KMS-11 (cell line): ENCODE data around the gene FOXP1.

Experiments used
- H2AFZ ChIP-seq: fragments of 200-600 bp; sonication (generic); 2 replicates; pipeline ENCODE4 v1.6.1; 2016; ENCODE audit warnings: antibody characterized with exemption, mixed run types, low read depth
- H3K27ac ChIP-seq: fragments of 200-600 bp; sonication (generic); 2 replicates; pipeline ENCODE4 v1.6.1; 2016; ENCODE audit warnings: mild to moderate bottlenecking, mixed run types
- H3K27me3 ChIP-seq: fragments of 200-600 bp; sonication (generic); 2 replicates; pipeline ENCODE4 v1.6.1; 2017; ENCODE audit warnings: mild to moderate bottlenecking, low read depth, mixed run types, moderate library complexity; ENCODE audit not compliant: insufficient read depth
- H3K36me3 ChIP-seq: fragments of 200-600 bp; sonication (generic); 2 replicates; pipeline ENCODE4 v1.6.1; 2017; ENCODE audit warnings: mild to moderate bottlenecking, mixed run types; ENCODE audit not compliant: insufficient read depth
- H3K4me1 ChIP-seq: fragments of 200-600 bp; sonication (generic); 2 replicates; pipeline ENCODE4 v1.6.1; 2016; ENCODE audit warnings: mild to moderate bottlenecking, low read depth, mixed run types; ENCODE audit not compliant: poor library complexity, severe bottlenecking
- H3K4me2 ChIP-seq: fragments of 200-600 bp; sonication (generic); 2 replicates; pipeline ENCODE4 v1.7.0; 2016; ENCODE audit warnings: mild to moderate bottlenecking, mixed run types
- H3K4me3 ChIP-seq: fragments of 200-600 bp; sonication (generic); IDR thresholded peaks from 2 replicates; pipeline ENCODE4 v1.6.1; 2017; ENCODE audit warnings: low read depth, low read length, mixed read lengths; ENCODE audit not compliant: insufficient read depth
- H3K79me2 ChIP-seq: fragments of 200-600 bp; sonication (generic); 2 replicates; pipeline ENCODE4 v1.6.1; 2016; ENCODE audit warnings: low read depth, mixed run types; ENCODE audit not compliant: insufficient read depth
- H3K9ac ChIP-seq: fragments of 200-600 bp; sonication (generic); 2 replicates; pipeline ENCODE4 v1.6.1; 2016; ENCODE audit warnings: mild to moderate bottlenecking, mixed run types
- H4K20me1 ChIP-seq: fragments of 200-600 bp; sonication (generic); 2 replicates; pipeline ENCODE4 v1.6.1; 2016; ENCODE audit warnings: mild to moderate bottlenecking, mixed run types; ENCODE audit not compliant: insufficient read depth
- TF ChIP-seq, protein P1 (sequence below): fragments of 200-600 bp; sonication (generic); conservative IDR thresholded peaks from 2 replicates; pipeline ENCODE4 v1.6.1; 2017; ENCODE audit warnings: low read depth, mild to moderate bottlenecking, antibody characterized with exemption, low read length, moderate library complexity, mixed read lengths

Gene FOXP1

DNA sequence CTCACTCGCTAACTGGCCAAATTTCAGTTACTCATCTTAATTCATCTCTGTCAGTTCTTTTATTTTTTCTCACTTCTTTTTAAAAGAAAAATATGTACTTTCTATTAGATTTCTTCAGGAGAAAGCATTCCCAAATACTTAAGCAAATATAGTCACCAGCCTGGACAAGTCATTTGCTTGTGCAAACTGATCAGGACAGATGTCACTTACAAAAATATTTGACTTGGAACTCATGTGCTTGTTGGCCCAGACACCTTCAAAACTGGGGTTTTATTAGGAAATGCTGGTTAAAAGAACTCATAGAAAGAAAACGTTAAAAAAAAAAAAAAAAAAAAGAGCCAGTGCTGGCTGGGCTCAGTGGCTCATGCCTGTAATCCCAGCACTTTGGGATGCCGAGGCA is 31.3 kb upstream of the FOXP1 start:
- no peaks in the 10 kb centered on the region for H3K4me1 ChIP-seq
- no peaks in the 10 kb centered on the region for H3K27me3 ChIP-seq

DNA sequence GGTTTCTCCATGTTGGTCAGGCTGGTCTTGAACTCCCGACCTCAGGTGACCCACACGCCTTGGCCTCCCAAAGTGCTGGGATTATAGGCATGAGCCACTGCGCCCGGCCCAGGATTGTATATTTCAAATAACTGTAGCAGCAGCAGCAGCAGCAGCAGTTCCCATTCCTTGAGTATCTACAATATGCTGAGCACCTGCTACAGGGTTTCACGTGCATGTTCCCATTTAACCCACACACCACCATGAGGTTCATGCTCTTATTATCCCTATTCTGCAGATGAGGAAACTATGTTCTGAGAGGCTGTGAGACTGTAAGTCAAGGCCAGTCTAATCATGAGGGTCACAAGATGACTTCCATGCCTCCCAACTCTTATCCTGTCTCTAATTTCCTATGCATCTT is 30.9 kb upstream of the FOXP1 start:
- Histone ChIP-seq H3K27me3 (no peaks in the 10 kb centered on the region), H3K27ac (no peak overlapping the region), H3K9ac (no peak overlapping the region), H3K36me3 (no peaks in the 10 kb centered on the region), H4K20me1 (no peaks in the 10 kb centered on the region), H3K79me2 (no peaks in the 10 kb centered on the region), H3K4me3 (no peak overlapping the region), H2AFZ (no peak overlapping the region), H3K4me1 (no peaks in the 10 kb centered on the region), H3K4me2 (no peak overlapping the region)
- TF ChIP-seq, protein P1, sequence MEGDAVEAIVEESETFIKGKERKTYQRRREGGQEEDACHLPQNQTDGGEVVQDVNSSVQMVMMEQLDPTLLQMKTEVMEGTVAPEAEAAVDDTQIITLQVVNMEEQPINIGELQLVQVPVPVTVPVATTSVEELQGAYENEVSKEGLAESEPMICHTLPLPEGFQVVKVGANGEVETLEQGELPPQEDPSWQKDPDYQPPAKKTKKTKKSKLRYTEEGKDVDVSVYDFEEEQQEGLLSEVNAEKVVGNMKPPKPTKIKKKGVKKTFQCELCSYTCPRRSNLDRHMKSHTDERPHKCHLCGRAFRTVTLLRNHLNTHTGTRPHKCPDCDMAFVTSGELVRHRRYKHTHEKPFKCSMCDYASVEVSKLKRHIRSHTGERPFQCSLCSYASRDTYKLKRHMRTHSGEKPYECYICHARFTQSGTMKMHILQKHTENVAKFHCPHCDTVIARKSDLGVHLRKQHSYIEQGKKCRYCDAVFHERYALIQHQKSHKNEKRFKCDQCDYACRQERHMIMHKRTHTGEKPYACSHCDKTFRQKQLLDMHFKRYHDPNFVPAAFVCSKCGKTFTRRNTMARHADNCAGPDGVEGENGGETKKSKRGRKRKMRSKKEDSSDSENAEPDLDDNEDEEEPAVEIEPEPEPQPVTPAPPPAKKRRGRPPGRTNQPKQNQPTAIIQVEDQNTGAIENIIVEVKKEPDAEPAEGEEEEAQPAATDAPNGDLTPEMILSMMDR = no peak

More for the DNA sequence above, 31.3 kb upstream of the FOXP1 start:
- no peak overlapping the region for H2AFZ ChIP-seq
- no peak overlapping the region for H3K4me2 ChIP-seq
- no peaks in the 10 kb centered on the region for H3K36me3 ChIP-seq
- H3K9ac ChIP-seq = no peak overlapping the region
- H4K20me1 ChIP-seq = no peaks in the 10 kb centered on the region
- no peak overlapping the region for H3K27ac ChIP-seq
- H3K79me2 ChIP-seq = no peaks in the 10 kb centered on the region
- H3K4me3 ChIP-seq = no peak overlapping the region
- TF ChIP-seq, protein P1 = no peak

DNA sequence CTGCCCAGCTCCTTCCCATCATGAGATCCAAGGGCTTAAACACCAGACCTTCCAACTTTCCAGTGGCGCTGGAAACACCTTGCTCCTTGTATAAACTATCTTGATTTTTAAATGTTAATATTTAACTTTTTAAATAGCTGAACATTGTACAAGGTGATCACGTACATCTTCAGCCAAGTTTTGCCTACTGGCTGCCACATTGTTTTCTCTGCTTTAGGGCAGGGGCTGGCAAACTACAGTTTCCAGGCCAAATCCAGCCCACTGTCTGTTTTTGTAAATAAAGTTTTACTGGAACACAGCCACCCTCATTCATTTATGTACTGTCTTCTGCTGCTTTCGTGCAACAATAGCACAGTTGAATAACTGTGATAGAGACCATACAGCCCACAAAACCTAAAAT is 27.6 kb upstream of the FOXP1 start:
- TF ChIP-seq, protein P1 = no peak
- Histone ChIP-seq H3K4me3 (no peak overlapping the region), H3K4me1 (no peaks in the 10 kb centered on the region), H3K9ac (no peak overlapping the region), H3K27me3 (no peaks in the 10 kb centered on the region), H2AFZ (no peak overlapping the region), H3K36me3 (no peaks in the 10 kb centered on the region), H3K79me2 (no peaks in the 10 kb centered on the region), H3K4me2 (no peak overlapping the region), H3K27ac (no peak overlapping the region), H4K20me1 (no peaks in the 10 kb centered on the region)

DNA sequence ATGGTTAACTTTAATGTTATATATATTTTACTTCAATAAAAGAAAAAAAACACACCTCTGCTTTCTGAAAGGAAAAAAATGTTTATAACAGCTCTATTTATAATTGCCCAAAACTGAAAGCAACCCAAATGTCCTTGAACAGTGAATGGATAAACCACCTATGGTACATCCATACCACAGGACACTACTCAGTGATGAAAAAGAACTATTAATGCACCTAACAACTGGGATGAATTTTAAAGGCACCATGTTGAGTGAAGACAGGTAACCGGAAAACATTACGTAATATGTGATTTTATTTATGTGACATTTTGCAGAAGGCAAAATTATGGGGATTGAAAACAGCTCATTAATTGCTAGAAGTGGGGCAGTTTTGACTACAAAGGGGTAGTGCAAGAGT is 23.8 kb upstream of the FOXP1 start:
- Histone ChIP-seq H3K9ac (no peak overlapping the region), H2AFZ (no peak overlapping the region), H3K79me2 (no peaks in the 10 kb centered on the region), H3K36me3 (no peaks in the 10 kb centered on the region), H3K27me3 (no peaks in the 10 kb centered on the region), H3K4me3 (no peak overlapping the region), H3K4me2 (no peak overlapping the region), H3K27ac (no peak overlapping the region), H4K20me1 (no peaks in the 10 kb centered on the region), H3K4me1 (no peaks in the 10 kb centered on the region)
- TF ChIP-seq, protein P1 = no peak
